ENCODE measurements around the gene SKIL. TPM values are rescaled to one million over a fixed set of nuclear protein-coding genes. Genes with fewer than 3 reads are reported as not detected.

SKIL gene
- total and polyA plus RNA-seq, 11 donors, result 6.6 to 33.6 (median 24.0) TPM

DNA sequence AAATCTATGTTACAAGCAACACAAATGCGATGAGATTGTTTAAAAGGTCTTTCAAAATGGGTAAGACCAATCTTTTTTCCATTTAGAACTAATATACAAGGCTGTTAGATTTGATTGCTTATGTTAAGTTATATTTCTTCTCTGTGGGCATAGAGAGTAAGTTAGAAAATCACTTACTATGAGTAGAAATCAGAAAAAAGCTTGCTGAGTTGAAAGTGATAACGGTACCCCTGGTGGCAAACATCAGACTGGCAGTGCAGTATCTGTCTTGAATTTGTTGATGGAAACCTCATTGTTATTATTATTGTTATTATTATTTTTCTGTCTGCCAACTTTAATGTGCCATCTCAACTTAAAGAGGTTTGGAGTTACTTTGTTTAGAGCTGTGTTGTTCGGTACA is 73.5 kb downstream of the SKIL start:
- WGBS, 4 donors, result 94 to 97% (median 94%) methylated on average over 3 of the region's 3 CpGs
- Histone ChIP-seq H3K27me3 (no peaks in the 10 kb centered on the region), H3K9me3 (no peaks in the 10 kb centered on the region), H3K4me3 (no peak overlapping the region), H3K27ac (no peak overlapping the region), H3K4me1 (no peaks in the 10 kb centered on the region), H3K36me3 (peaks cover 0 to 13% (median 0%) of the 10 kb centered on the region in 9 donors)
- TF ChIP-seq, protein P1, sequence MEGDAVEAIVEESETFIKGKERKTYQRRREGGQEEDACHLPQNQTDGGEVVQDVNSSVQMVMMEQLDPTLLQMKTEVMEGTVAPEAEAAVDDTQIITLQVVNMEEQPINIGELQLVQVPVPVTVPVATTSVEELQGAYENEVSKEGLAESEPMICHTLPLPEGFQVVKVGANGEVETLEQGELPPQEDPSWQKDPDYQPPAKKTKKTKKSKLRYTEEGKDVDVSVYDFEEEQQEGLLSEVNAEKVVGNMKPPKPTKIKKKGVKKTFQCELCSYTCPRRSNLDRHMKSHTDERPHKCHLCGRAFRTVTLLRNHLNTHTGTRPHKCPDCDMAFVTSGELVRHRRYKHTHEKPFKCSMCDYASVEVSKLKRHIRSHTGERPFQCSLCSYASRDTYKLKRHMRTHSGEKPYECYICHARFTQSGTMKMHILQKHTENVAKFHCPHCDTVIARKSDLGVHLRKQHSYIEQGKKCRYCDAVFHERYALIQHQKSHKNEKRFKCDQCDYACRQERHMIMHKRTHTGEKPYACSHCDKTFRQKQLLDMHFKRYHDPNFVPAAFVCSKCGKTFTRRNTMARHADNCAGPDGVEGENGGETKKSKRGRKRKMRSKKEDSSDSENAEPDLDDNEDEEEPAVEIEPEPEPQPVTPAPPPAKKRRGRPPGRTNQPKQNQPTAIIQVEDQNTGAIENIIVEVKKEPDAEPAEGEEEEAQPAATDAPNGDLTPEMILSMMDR (IDR thresholded peaks at IDR 0.05), result no peak
- TF ChIP-seq POLR2A (IDR thresholded peaks at IDR 0.05), result no peak
- intact Hi-C loops (cut with DNase I), result no loop called here
- ATAC-seq (no peak), DNase-seq (no peak)

DNA sequence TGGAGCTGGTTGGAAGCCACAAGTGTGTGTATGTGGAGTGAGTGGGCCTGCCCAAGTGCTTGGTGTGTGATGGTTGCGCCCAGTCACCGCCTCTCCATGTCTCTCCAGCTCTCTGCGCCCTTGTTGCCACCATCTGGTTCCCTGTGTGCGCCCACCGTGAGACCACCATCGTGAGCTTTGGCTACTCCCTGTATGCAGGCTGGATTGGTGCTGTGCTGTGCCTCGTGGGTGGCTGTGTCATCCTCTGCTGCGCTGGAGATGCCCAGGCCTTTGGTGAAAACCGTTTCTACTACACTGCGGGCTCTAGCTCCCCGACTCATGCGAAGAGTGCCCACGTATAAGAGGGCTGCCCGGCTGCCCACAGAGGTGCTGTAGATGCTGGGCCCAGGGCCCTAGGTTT is 74.9 kb downstream of the SKIL start:
- no peak overlapping the region for H3K27ac ChIP-seq
- no peak for ATAC-seq
- no peaks in the 10 kb centered on the region for H3K27me3 ChIP-seq
- no peak for DNase-seq
- intact Hi-C loops (cut with DNase I), result no loop called here
- H3K9me3 ChIP-seq, result no peaks in the 10 kb centered on the region
- TF ChIP-seq, protein P1 (IDR thresholded peaks at IDR 0.05), result no peak
- no peak for TF ChIP-seq POLR2A (IDR thresholded peaks at IDR 0.05)
- H3K36me3 ChIP-seq, result peaks cover 0 to 20% (median 0%) of the 10 kb centered on the region in 9 donors
- no peak overlapping the region for H3K4me3 ChIP-seq
- no peaks in the 10 kb centered on the region for H3K4me1 ChIP-seq
- WGBS, 4 donors, result 96 to 97% (median 97%) methylated on average over 10 to 14 of the region's 14 CpGs

DNA sequence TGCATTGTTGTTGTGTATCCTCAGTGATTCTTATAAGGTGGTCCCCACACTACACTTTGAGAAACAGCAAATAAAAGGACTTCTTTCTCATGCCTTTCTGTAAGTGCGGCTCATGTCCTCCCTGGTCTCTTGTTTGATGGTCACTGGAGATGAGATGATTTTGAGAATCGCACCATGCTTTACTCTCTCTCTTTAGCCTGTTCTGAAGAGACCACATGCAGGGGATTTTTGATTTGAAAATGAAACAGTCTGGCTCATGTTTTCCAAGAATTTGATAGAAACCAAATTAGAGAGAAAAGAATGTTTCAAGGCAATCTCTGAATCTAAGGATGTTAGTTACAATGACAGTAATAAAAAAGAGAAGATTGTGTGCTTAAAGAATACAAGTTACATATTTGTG is 79.2 kb downstream of the SKIL start:
- intact Hi-C loops (cut with DNase I), result no loop called here
- Histone ChIP-seq H3K27me3 (no peaks in the 10 kb centered on the region), H3K4me3 (no peak overlapping the region), H3K36me3 (peaks cover 0 to 20% (median 0%) of the 10 kb centered on the region in 9 donors), H3K27ac (no peak overlapping the region), H3K9me3 (no peaks in the 10 kb centered on the region), H3K4me1 (no peaks in the 10 kb centered on the region)
- no peak for TF ChIP-seq POLR2A (IDR thresholded peaks at IDR 0.05)
- TF ChIP-seq, protein P1 (IDR thresholded peaks at IDR 0.05), result no peak
- WGBS, 4 donors, result 92 to 96% (median 93%) methylated on average over 2 of the region's 2 CpGs
- DNase-seq (no peak), ATAC-seq (no peak)

DNA sequence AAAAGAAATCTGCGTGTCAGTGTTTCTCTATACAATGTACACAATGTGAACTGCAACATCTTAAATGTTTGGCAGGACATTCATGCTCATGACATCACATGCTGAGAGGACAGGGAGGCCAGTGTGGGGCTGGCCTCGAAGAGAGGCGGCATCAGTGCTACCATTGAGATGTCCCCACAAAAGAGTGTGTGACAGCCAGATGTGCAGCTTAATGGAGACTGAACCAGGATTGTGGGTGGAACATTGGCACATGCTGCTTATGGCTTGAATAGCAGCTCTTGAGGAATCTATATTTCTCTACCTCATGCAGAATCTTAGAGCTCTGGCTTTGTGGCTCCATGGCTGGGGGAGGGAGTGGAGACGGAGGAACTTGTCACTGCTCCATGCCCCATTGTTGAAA is 79.7 kb downstream of the SKIL start:
- 86 to 89% (median 88%) methylated on average over 4 of the region's 4 CpGs for WGBS, 4 donors
- no peaks in the 10 kb centered on the region for H3K27me3 ChIP-seq
- DNase-seq (no peak), ATAC-seq (no peak)
- H3K36me3 ChIP-seq, result peaks cover 0 to 20% (median 0%) of the 10 kb centered on the region in 9 donors
- no peaks in the 10 kb centered on the region for H3K9me3 ChIP-seq
- H3K27ac ChIP-seq, result no peak overlapping the region
- no peaks in the 10 kb centered on the region for H3K4me1 ChIP-seq
- no peak for TF ChIP-seq POLR2A (IDR thresholded peaks at IDR 0.05)
- TF ChIP-seq, protein P1 (IDR thresholded peaks at IDR 0.05), result no peak
- intact Hi-C loops (cut with DNase I), result no loop called here
- H3K4me3 ChIP-seq, result no peak overlapping the region

Data from heart left ventricle (tissue), 16 donors.